ENCODE results near the gene EEF1AKMT3. TPM values are rescaled to one million over a fixed set of nuclear protein-coding genes. Genes with fewer than 3 reads are reported as not detected.

Gene EEF1AKMT3
- total RNA-seq, 2 experiments from 2014 or later = 3.6 to 4.6 TPM

GRCh38 chr12:57737467-57738460 lies 34.6 kb upstream of the EEF1AKMT3 start:
- intact Hi-C loops (cut with micrococcal nuclease) = no loop called here
- H3K4me3 Mint-ChIP-seq = no peak overlapping the region
- no peak overlapping the region for H3K27ac Mint-ChIP-seq
- CTCF ChIA-PET = no interaction called here
- peaks cover 10% of the 10 kb centered on the region for H3K36me3 Mint-ChIP-seq (ENCODE audit: low read depth)
- peaks cover 30% of the 10 kb centered on the region for H3K4me1 Mint-ChIP-seq (ENCODE audit: low read depth)
- DNase-seq = no peak
- H3K9me3 Mint-ChIP-seq = no peaks in the 10 kb centered on the region
- no peaks in the 10 kb centered on the region for H3K27me3 Mint-ChIP-seq (ENCODE audit: low read depth)

DNA sequence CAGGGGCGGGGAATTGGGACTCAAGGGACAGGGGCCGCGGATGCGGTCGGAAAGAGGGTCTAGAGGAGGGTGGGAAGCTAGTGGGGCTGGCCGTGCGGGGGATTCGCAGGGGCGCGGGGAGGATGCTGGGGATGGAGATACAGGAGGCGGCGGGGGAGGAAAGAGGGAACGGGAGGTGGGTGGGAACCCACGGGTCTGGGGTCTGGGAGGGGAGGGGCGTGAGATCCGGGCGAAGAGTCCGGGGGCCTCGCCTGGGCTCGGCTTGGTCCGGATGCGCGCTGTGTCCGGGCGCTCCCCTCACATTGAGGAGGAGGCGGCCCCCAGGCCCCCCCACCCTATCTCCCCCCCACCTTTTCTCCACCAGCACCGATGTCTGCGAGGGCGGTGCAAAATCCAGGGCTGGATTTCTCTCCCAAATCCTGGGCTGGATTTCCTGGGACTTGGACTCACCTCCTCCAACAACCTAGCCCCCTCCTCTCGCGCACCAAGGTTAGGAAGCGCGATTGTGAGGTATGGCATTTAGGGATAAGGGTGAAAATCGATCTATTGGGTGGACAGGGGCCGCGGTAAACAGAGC lies 33.7 kb upstream of the EEF1AKMT3 start, which contains the start of gene AGAP2:
Gene AGAP2, minus strand, starts transcription at position 82 of the 577 bp plus-strand sequence. CDS start 496 bp downstream, outside the sequence.
- Mint-ChIP-seq H3K27me3 (ENCODE audit: low read depth) (no peaks in the 10 kb centered on the region), H3K27ac (peak within 1 kb of the TSS; percentile 54), H3K36me3 (ENCODE audit: low read depth) (peaks cover 6% of the 10 kb centered on the region), H3K4me3 (peak within 1 kb of the TSS; percentile 28), H3K4me1 (ENCODE audit: low read depth) (peaks cover 33% of the 10 kb centered on the region), H3K9me3 (no peaks in the 10 kb centered on the region)
- DNase-seq = no peak
- intact Hi-C loops (cut with micrococcal nuclease) = no loop called here
- CTCF ChIA-PET = interaction anchor here (0.7 to 1.2 kb wide), 2 partner anchors 21 to 84 kb away, joined by 3 read pairs; no protein-coding TSS in a partner anchor

GRCh38 chr12:57739387-57739786 lies 33.0 kb upstream of the EEF1AKMT3 start:
- CTCF ChIA-PET = interaction anchor here (0.7 to 1.2 kb wide), 2 partner anchors 21 to 85 kb away, joined by 3 read pairs; no protein-coding TSS in a partner anchor
- Mint-ChIP-seq H3K4me3 (peak overlapping the region; percentile 28), H3K27ac (peak overlapping the region; percentile 54), H3K27me3 (ENCODE audit: low read depth) (no peaks in the 10 kb centered on the region), H3K4me1 (ENCODE audit: low read depth) (peaks cover 39% of the 10 kb centered on the region), H3K9me3 (no peaks in the 10 kb centered on the region), H3K36me3 (ENCODE audit: low read depth) (peaks cover 5% of the 10 kb centered on the region)
- no peak for DNase-seq
- intact Hi-C loops (cut with micrococcal nuclease) = no loop called here

- Mint-ChIP-seq H3K27me3 (ENCODE audit: low read depth) (no peaks in the 10 kb centered on the region), H3K9me3 (no peaks in the 10 kb centered on the region), H3K27ac (no peak overlapping the region), H3K4me1 (ENCODE audit: low read depth) (peaks cover 44% of the 10 kb centered on the region), H3K36me3 (ENCODE audit: low read depth) (peaks cover 7% of the 10 kb centered on the region), H3K4me3 (no peak overlapping the region)
- CTCF ChIA-PET = interaction anchor here (1.2 to 4.0 kb wide), 4 partner anchors 16 to 158 kb away, joined by 3 to 21 read pairs (median 4); no protein-coding TSS in a partner anchor
- DNase-seq = no peak
- intact Hi-C loops (cut with micrococcal nuclease) = loop anchor here (2.0 to 5.0 kb wide), 2 partner anchors 15 to 498 kb away; partner anchors contain the start of gene MARCHF9
Measured at GRCh38 chr12:57739914-57740538, 32.4 kb upstream of the EEF1AKMT3 start.

GRCh38 chr12:57740656-57741412 lies 31.6 kb upstream of the EEF1AKMT3 start:
- Mint-ChIP-seq H3K27me3 (ENCODE audit: low read depth) (no peaks in the 10 kb centered on the region), H3K4me1 (ENCODE audit: low read depth) (peaks cover 52% of the 10 kb centered on the region), H3K27ac (peak overlapping the region; percentile 97), H3K9me3 (no peaks in the 10 kb centered on the region), H3K4me3 (peak overlapping the region; percentile 97), H3K36me3 (ENCODE audit: low read depth) (peaks cover 12% of the 10 kb centered on the region)
- CTCF ChIA-PET = interaction anchor here (0.7 to 4.0 kb wide), 13 partner anchors 9 to 279 kb away, joined by 3 to 21 read pairs (median 4); partner anchors contain the start of genes CDK4 and OS9
- intact Hi-C loops (cut with micrococcal nuclease) = loop anchor here (1.0 to 5.0 kb wide), 5 partner anchors 14 to 499 kb away; partner anchors contain the start of genes B4GALNT1, GLI1, MARCHF9 and OS9
- DNase-seq = peak; percentile 92

GRCh38 chr12:57741413-57741789 lies 31.0 kb upstream of the EEF1AKMT3 start:
- no peak for DNase-seq
- intact Hi-C loops (cut with micrococcal nuclease) = loop anchor here (1.0 to 5.0 kb wide), 5 partner anchors 13 to 499 kb away; partner anchors contain the start of genes B4GALNT1, GLI1, MARCHF9 and OS9
- Mint-ChIP-seq H3K36me3 (ENCODE audit: low read depth) (peaks cover 15% of the 10 kb centered on the region), H3K4me1 (ENCODE audit: low read depth) (peaks cover 55% of the 10 kb centered on the region), H3K9me3 (no peaks in the 10 kb centered on the region), H3K27me3 (ENCODE audit: low read depth) (no peaks in the 10 kb centered on the region), H3K4me3 (peak overlapping the region; percentile 97), H3K27ac (peak overlapping the region; percentile 97)
- CTCF ChIA-PET = interaction anchor here (0.6 to 4.0 kb wide), 21 partner anchors 8 to 279 kb away, joined by 3 to 21 read pairs (median 4); partner anchors contain the start of genes CDK4 and OS9

- Mint-ChIP-seq H3K27ac (peak overlapping the region; percentile 97), H3K9me3 (no peaks in the 10 kb centered on the region), H3K27me3 (ENCODE audit: low read depth) (no peaks in the 10 kb centered on the region), H3K4me3 (peak overlapping the region; percentile 97), H3K36me3 (ENCODE audit: low read depth) (peaks cover 17% of the 10 kb centered on the region), H3K4me1 (ENCODE audit: low read depth) (peaks cover 51% of the 10 kb centered on the region)
- intact Hi-C loops (cut with micrococcal nuclease) = loop anchor here (1.0 to 5.0 kb wide), 8 partner anchors 13 to 500 kb away; partner anchors contain the start of genes B4GALNT1, DCTN2, GLI1 and MARCHF9
- CTCF ChIA-PET = interaction anchor here (0.6 to 4.0 kb wide), 23 partner anchors 8 to 280 kb away, joined by 3 to 21 read pairs (median 4); partner anchors contain the start of genes CDK4 and OS9
- peak; percentile 91 for DNase-seq
Measured at GRCh38 chr12:57741844-57742738, 30.3 kb upstream of the EEF1AKMT3 start.

DNA sequence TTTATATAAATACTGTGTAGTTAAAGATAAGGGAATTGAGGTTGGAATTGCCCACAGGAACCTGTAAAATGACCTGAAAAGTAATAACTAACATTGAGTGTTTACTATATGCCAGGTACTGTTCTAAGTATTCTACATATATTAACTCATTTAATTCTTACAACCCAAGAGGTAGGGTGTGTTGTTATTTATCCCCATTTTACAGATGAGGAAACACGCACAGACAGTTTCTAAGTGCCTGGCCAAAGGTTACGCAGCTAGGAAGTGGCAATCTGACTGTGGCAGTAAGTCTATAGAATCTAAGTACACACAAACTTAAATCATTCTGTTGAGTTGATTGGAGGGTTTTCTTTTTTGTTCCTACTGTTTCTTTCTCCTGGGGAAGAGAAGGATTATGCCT lies 28.6 kb upstream of the EEF1AKMT3 start:
- CTCF ChIA-PET = interaction anchor here (1.1 to 4.0 kb wide), 5 partner anchors 15 to 161 kb away, joined by 3 to 21 read pairs (median 6); partner anchors contain the start of gene OS9
- peak overlapping the region; percentile 85 for H3K4me3 Mint-ChIP-seq
- peaks cover 51% of the 10 kb centered on the region for H3K4me1 Mint-ChIP-seq (ENCODE audit: low read depth)
- H3K9me3 Mint-ChIP-seq = no peaks in the 10 kb centered on the region
- H3K27me3 Mint-ChIP-seq (ENCODE audit: low read depth) = no peaks in the 10 kb centered on the region
- H3K27ac Mint-ChIP-seq = peak overlapping the region; percentile 94
- peaks cover 26% of the 10 kb centered on the region for H3K36me3 Mint-ChIP-seq (ENCODE audit: low read depth)
- no peak for DNase-seq
- intact Hi-C loops (cut with micrococcal nuclease) = loop anchor here (1.0 to 5.0 kb wide), 3 partner anchors 9 to 501 kb away; partner anchors contain the start of genes ARHGAP9 and CDK4

DNA sequence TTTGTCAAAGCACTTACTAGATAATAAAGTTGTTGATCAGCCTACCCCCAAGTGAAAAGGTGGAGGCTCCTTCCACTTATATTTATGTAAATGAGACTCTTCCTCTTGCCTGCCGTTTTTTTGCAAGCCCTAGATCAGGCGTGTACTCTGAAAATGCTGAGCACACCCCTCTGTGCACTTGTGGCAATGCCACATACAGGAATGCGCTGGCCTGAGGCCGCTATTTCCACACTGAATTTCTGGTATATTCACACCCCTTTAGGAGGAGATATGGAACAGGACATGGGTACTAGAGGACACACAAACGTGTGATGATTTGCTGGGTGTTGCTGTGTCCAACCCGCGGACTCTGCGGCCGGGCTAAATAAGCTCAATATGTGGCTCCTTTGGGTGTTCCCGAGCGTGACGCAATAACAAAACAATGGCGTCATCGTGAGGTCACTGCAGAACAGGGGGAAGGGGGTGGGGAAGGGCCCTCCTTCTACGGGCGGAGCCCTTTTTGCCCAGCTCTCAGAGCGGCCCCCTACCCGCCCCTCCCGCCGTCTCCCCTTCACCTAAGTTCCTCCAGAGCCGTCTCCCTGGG lies 28.1 kb upstream of the EEF1AKMT3 start:
- intact Hi-C loops (cut with micrococcal nuclease) = loop anchor here (1.0 to 5.0 kb wide), 3 partner anchors 8 to 502 kb away; partner anchors contain the start of genes ARHGAP9 and CDK4
- Mint-ChIP-seq H3K4me1 (ENCODE audit: low read depth) (peaks cover 46% of the 10 kb centered on the region), H3K9me3 (no peaks in the 10 kb centered on the region), H3K27ac (peak overlapping the region; percentile 94), H3K4me3 (peak overlapping the region; percentile 85), H3K36me3 (ENCODE audit: low read depth) (peaks cover 30% of the 10 kb centered on the region), H3K27me3 (ENCODE audit: low read depth) (no peaks in the 10 kb centered on the region)
- DNase-seq = peak; percentile 91
- CTCF ChIA-PET = interaction anchor here (0.8 to 4.0 kb wide), 7 partner anchors 12 to 284 kb away, joined by 3 to 21 read pairs (median 6); partner anchors contain the start of gene OS9
